ENCODE data around the gene SLC41A3.
A peak's percentile ranks its signal among the peaks of the same experiment; 100 is the strongest.
"Not testable (repeated sequence)": the region's sequence is repeated elsewhere in the genome, so short reads cannot be mapped to it uniquely, and the experiment has no call there.

SLC41A3 gene

GRCh38 chr3:126105691-126106187 is 21.8 kb upstream of the SLC41A3 start:
- DNase-seq: no peak

- DNase-seq: no peak
Observed at GRCh38 chr3:126104742-126105605, 21.1 kb upstream of the SLC41A3 start.

DNA sequence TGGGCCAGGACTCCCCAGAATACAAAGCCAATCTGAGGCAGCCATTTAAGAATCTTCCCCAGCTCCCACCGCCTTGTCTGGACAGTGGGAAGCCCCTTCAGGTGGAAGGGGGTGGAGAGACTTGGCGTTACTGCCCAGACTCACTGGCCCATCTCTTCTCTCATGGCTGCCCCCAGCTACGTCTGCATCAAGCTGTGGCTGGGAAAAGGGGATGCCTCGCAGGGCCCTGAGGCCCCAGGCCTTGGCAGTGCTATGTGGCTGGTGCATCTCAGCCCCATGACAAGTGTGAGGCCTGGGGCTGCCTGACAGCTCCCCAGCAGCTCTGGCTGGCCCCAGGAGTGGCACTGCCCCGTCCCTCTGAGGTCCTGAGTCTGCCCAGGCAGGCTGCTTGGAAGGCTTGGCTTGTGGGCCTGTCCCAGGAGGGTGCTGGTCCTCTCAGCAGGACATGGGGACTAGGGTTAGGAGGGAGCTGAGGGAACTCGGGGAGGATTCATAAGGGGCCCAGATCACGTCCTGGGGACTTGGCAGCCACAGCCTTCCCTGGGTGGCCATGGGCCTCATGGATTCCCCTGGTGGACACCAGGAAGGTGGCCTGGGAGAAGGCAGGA is 20.2 kb upstream of the SLC41A3 start:
- DNase-seq: no peak

DNA sequence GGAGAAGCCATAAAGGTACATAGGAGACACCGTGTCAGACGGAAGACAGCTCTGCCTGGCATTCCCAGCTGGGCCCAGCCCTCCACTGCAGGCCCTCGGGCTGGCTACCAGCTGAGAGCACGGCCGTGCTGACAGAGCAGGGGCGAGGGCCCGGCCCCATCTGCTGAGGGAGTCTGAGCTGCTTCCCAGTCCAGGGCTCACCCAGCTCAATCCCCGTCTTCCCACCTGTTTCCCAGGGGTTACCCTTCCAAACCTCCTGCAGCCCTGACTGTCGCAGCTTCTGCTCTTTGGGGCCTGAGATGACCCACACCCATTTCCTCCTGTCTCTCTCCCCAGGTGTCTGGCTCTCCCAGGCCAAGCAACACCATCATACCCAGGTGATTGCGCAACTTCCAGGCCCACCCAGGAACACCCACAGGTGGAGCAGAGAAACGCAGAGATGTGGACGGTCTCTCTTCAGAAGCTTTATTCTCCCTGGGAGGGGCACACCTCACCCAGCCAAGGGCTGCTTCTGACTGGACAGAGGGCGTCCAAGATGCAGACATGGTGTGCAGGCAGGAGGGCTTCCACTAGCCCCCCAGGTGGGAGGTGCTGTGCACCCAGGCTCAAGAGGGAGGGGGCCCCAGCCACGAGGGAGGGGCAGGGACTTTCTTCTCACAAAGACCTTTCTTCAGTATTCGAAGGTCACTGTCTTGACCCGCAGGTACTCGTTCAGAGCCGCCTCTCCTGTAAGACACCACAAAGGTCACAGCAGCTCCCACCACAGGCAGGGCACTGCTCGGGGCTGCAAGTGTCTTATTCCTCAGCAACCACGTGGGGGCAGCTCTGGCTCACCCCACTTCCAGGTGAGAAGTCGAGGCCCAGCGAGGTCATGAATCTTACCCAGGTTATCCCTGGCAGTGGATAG is 19.4 kb upstream of the SLC41A3 start:
- DNase-seq: no peak

GRCh38 chr3:126102530-126102951 is 18.6 kb upstream of the SLC41A3 start:
- DNase-seq: no peak

- DNase-seq: no peak
Observed at GRCh38 chr3:126102011-126102410, 18.1 kb upstream of the SLC41A3 start.

- no peak for DNase-seq
Observed at GRCh38 chr3:126101521-126101982, 17.6 kb upstream of the SLC41A3 start.

DNA sequence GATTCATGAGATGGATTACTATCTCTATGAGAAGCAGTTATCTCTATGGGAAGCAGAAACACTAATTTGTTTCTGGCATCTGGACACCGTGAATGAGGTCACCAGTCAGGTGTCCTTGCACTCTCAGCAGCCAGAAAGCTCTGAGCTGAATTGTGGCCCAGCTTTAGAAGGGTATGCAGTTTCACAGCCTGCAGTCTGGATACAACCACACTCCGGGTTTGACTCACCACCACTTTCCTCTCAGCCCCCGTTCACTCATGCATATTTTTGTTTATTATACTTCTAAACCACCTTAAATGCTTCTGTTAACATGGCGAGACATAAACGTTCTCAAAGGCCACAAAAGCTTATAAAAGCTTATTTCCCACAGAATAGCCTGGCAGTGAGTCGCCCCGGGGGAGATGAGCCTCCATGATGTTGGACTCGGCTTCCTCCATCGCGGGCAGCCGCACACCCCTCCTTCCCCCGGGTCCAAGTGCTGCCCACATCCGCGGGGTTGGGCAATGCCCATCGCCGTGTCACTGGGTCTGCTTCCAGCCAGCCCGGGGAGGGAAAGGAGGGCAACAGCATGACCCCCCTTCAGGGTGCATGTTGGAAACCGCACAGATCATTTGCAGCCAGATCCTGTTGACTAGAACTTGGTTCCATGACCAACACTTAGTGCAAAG is 16.8 kb upstream of the SLC41A3 start:
- no peak for DNase-seq

GRCh38 chr3:126100269-126100633 is 16.3 kb upstream of the SLC41A3 start:
- no peak for DNase-seq

- no peak for DNase-seq
Observed at GRCh38 chr3:126098391-126098858, 14.5 kb upstream of the SLC41A3 start.

GRCh38 chr3:126097801-126098200 is 13.9 kb upstream of the SLC41A3 start:
- DNase-seq: no peak

GRCh38 chr3:126096274-126096673 is 12.3 kb upstream of the SLC41A3 start:
- DNase-seq: not testable (repeated sequence)

DNA sequence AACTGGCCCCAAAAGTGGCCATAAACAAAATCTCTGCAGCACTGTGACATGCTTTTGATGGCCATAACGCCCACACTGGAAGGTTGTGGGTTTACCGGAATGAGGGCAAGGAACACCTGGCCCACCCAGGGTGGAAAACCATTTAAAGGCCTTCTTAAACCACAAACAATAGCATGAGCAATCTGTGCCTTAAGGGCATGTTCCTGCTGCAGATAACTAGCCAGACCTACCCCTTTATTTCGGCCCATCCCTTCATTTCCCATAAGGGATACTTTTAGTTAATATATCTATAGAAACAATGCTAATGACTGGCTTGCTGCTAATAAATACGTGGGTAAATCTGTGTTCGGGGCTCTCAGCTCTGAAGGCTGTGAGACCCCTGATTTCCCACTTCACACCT is 8.2 kb upstream of the SLC41A3 start:
- DNase-seq: not testable (repeated sequence)

DNA sequence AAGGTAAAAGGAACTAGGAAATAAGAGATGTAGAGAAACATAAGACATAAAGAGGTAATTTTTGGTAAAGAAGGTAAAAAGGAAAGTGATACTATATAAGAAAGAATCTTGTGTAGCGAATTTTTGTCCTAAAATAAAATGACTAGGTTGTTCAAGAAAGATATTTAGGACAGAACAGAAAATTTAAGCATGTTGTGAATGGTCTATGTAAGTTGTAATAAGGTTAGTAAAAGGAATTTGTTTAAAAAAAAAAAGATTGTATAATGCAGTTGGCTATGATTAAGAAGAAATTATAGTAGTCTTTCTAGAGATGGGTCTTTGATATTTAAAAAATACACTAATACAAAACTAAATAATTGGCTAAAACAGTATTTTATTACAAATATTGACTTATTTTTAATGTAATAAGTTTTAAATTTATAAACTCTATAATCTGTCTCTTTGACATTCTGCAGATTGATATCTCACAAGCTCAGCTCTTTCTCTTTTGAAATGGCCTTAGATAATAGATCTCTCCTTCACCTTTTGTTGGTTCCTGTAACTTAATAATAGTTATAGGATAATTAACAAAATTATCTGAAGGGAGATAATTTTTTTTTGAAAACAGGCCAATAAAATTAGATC is 3.7 kb upstream of the SLC41A3 start:
- DNase-seq: no peak

- DNase-seq: no peak
Observed at GRCh38 chr3:126085841-126086240, 1.9 kb upstream of the SLC41A3 start.

DNA sequence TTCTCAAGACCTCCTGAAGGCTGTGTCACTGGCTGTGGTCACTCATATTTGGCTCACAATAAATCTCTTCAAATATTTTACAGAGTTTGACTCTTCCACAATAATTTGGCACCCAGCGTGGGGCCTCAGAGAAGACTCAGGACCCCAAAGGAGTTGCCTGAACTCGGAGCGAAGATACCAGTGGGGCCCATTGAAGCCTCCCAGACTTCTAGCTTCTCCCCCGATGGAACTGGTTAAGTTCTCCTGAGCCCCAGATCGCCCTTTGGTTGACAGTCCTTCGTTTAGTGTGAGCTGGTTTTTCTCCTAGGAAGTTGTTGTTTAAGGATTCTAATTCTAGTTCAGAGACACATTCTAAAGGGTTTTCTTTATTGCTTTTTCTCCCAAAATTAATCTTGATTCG is 1.4 kb upstream of the SLC41A3 start:
- no peak for DNase-seq

GRCh38 chr3:126084768-126085180 is 850 bp upstream of the SLC41A3 start:
- no peak for DNase-seq

GRCh38 chr3:126083511-126083912 is 412 bp downstream of the SLC41A3 start:
- peak; percentile 46 for DNase-seq

- no peak for DNase-seq
Observed at GRCh38 chr3:126083138-126083445, 832 bp downstream of the SLC41A3 start.

DNA sequence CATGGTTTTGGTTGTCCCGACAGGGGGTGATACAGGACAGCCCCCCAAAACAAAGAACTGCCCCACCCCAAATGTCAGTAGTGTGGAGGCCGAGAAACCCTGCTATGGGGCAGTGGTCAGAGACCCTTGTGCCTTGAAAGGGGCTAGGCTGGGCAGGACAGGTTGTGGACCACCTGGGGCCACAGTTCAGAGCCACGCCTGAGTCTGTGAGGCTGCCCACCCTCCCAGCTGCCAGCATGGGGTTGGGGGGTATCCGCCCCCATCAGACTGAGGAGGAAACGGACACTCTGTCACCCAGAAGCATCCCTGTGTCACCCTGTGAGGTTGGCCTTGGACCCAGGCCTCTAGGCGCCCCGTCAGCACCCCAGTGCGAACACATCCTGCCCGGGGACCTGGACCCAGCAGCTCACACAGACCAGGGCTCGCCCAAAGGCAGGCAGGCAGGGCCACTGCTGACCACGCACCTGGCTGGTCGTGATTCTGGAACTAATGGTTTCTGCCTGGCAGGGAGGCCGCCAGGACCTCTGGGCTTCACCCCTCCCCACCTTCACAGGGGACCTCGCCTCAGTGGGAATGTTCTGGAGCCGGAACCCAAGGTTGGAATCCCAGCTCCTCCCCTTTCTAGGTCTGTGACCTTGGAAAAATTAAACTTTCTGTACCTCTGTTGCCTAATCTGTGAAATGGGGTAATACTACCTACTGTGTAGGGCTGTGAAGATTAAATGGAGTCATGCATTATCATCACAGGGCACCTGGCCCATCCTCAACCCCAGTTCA is 1.4 kb downstream of the SLC41A3 start:
- no peak for DNase-seq

Measured in CD4-positive, alpha-beta T cell treated with Interleukin-17A for 1 hour (primary cell).